Sigmoid colon (tissue), 7 donors: ENCODE data around the gene WDR81. TPM values are rescaled to one million over a fixed set of nuclear protein-coding genes. Genes with fewer than 3 reads are reported as not detected.
A peak's percentile ranks its signal among the peaks of the same experiment; 100 is the strongest.

Experiments
- DNase-seq: peaks from one replicate; pipeline ENCODE4 v3.0.0-alpha.2; 2019
- H3K27ac ChIP-seq, 4 donors: fragments of 200-600 bp; sonication (generic); one replicate each; pipeline ENCODE4 v1.5.1; 2016 to 2019; ENCODE audit warnings: mild to moderate bottlenecking in 1 of 4
- H3K27me3 ChIP-seq, 3 donors: fragments of 200-600 bp; sonication (generic); one replicate each; pipeline ENCODE4 v1.5.1; 2019; ENCODE audit warnings: mild to moderate bottlenecking in 1 of 3
- H3K36me3 ChIP-seq, 4 donors: fragments of 200-600 bp; sonication (generic); one replicate each; pipeline ENCODE4 v1.5.1; 2016 to 2019
- H3K4me1 ChIP-seq, 4 donors: fragments of 200-600 bp; sonication (generic); one replicate each; pipeline ENCODE4 v1.5.1; 2017 to 2019
- H3K4me3 ChIP-seq, 4 donors: fragments of 200-600 bp; sonication (generic); one replicate each; pipeline ENCODE4 v1.5.1; 2017 to 2019; ENCODE audit warnings: mild to moderate bottlenecking in 2 of 4, moderate library complexity in 1 of 4
- H3K9me3 ChIP-seq, 4 donors: fragments of 200-600 bp in 3 of 4; sonication (generic) in 3 of 4; one replicate each; pipeline versions ENCODE4 v1.5.1 to v1.6.1; 2013 to 2019
- CTCF ChIP-seq, 4 experiments: fragments of 450-650 bp in 3 of 4; fragments of 200-600 bp in 1 of 4; IDR thresholded peaks; one replicate each; pipeline ENCODE4 v1.5.1; 2016 to 2019; ENCODE audit warnings: antibody characterized with exemption in 4 of 4, mild to moderate bottlenecking in 3 of 4, moderate library complexity in 2 of 4
- EP300 ChIP-seq, 4 donors: sonication (generic); formaldehyde crosslinking; IDR thresholded peaks; one replicate each; pipeline ENCODE4 v1.6.1; 2017; ENCODE audit warnings: antibody characterized with exemption in 4 of 4
- POLR2A ChIP-seq, 2 donors: fragments of 450-650 bp; IDR thresholded peaks; one replicate each; pipeline ENCODE4 v1.6.1; 2016; ENCODE audit warnings: antibody characterized with exemption in 2 of 2, mild to moderate bottlenecking in 2 of 2, moderate library complexity in 2 of 2
- POLR2AphosphoS5 ChIP-seq, 4 donors: sonication (generic); formaldehyde crosslinking; IDR thresholded peaks; one replicate each; pipeline ENCODE4 v1.6.1; 2017; ENCODE audit warnings: antibody characterized with exemption in 4 of 4
- WGBS, 2 donors: extraction: QIAGEN DNeasy Blood & Tissue Kit; methylation state at CpG; one replicate each; pipeline ENCODE4 v1.1.7; 2013; 5-methylcytosine and 5-hydroxymethylcytosine counted together
- intact Hi-C: fragments of 100-400 bp; cut with DNase I; formaldehyde crosslinking; loops from one replicate; pipeline ENCODE4 v1.15.1; 2023
- polyA plus RNA-seq, 3 donors: library from polyadenylated mRNA; stranded (reverse); fragments of 200-250 nt; gene quantifications; one replicate each; pipeline ENCODE4 v1.2.3, GENCODE V29; 2013
- total RNA-seq, 4 donors: library from RNA; depleted of rRNA; stranded (reverse); fragments of >200 nt; gene quantifications; one replicate each; pipeline ENCODE4 v1.1.0, GENCODE V29; 2016
- donor health status: healthy with polysubstance abuse.
- donor health status: Bipolar disorder and iron deficiency.
- donor health status: healthy.

WDR81 gene
- total and polyA plus RNA-seq, 7 donors: 6.6 to 49.3 (median 26.7) TPM

- 61 to 69% methylated on average over 7 of the region's 7 CpGs for WGBS, 2 donors
- no peak for DNase-seq
- TF ChIP-seq EP300 (IDR thresholded peaks at IDR 0.05) (no peak), POLR2AphosphoS5 (IDR thresholded peaks at IDR 0.05) (peak in 1 of 4 donors; percentile 1)
- Histone ChIP-seq H3K9me3 (no peaks in the 10 kb centered on the region), H3K36me3 (peaks cover 0 to 28% (median 7%) of the 10 kb centered on the region in 4 donors), H3K27me3 (no peaks in the 10 kb centered on the region), H3K4me3 (no peak overlapping the region), H3K4me1 (peaks cover 0 to 29% (median 14%) of the 10 kb centered on the region in 4 donors), H3K27ac (peak overlapping the region; percentile 34 to 53 (median 36))
- intact Hi-C loops: no loop called here
These were observed 49.2 kb downstream of the WDR81 start for GRCh38 chr17:1773696-1774181.

- WGBS, 2 donors: 92% methylated on average over 21 of the region's 21 CpGs
- no peak for DNase-seq
- Histone ChIP-seq H3K4me1 (peaks cover 0 to 35% (median 21%) of the 10 kb centered on the region in 4 donors), H3K4me3 (no peak overlapping the region), H3K27ac (peak overlapping the region in 3 of 4 donors; percentile 4 to 37 (median 35)), H3K9me3 (no peaks in the 10 kb centered on the region), H3K27me3 (no peaks in the 10 kb centered on the region), H3K36me3 (peaks cover 0 to 28% (median 7%) of the 10 kb centered on the region in 4 donors)
- TF ChIP-seq EP300 (IDR thresholded peaks at IDR 0.05): no peak
- TF ChIP-seq POLR2AphosphoS5 (IDR thresholded peaks at IDR 0.05): no peak
- TF ChIP-seq POLR2A (IDR thresholded peaks at IDR 0.05): no peak
- TF ChIP-seq CTCF (IDR thresholded peaks at IDR 0.05): no peak
- intact Hi-C loops: no loop called here
These were observed 50.1 kb downstream of the WDR81 start for GRCh38 chr17:1774390-1775176.

GRCh38 chr17:1776328-1776727, 51.8 kb downstream of the WDR81 start:
- Histone ChIP-seq H3K27me3 (no peaks in the 10 kb centered on the region), H3K27ac (no peak overlapping the region), H3K4me3 (no peak overlapping the region), H3K36me3 (peaks cover 0 to 31% (median 9%) of the 10 kb centered on the region in 4 donors), H3K4me1 (peaks cover 0 to 46% (median 33%) of the 10 kb centered on the region in 4 donors), H3K9me3 (no peaks in the 10 kb centered on the region)
- intact Hi-C loops: no loop called here
- no peak for DNase-seq
- TF ChIP-seq POLR2A (IDR thresholded peaks at IDR 0.05): no peak
- TF ChIP-seq EP300 (IDR thresholded peaks at IDR 0.05): no peak
- no peak for TF ChIP-seq POLR2AphosphoS5 (IDR thresholded peaks at IDR 0.05)
- TF ChIP-seq CTCF (IDR thresholded peaks at IDR 0.05): no peak
- WGBS, 2 donors: 94 to 95% methylated on average over 10 of the region's 10 CpGs

GRCh38 chr17:1776857-1777256, 52.4 kb downstream of the WDR81 start:
- DNase-seq: no peak
- Histone ChIP-seq H3K9me3 (no peaks in the 10 kb centered on the region), H3K36me3 (peaks cover 0 to 34% (median 9%) of the 10 kb centered on the region in 4 donors), H3K27ac (no peak overlapping the region), H3K27me3 (no peaks in the 10 kb centered on the region), H3K4me3 (no peak overlapping the region), H3K4me1 (peaks cover 0 to 51% (median 37%) of the 10 kb centered on the region in 4 donors)
- intact Hi-C loops: no loop called here
- 95 to 96% methylated on average over 7 of the region's 7 CpGs for WGBS, 2 donors
- no peak for TF ChIP-seq POLR2A (IDR thresholded peaks at IDR 0.05)
- no peak for TF ChIP-seq CTCF (IDR thresholded peaks at IDR 0.05)
- TF ChIP-seq POLR2AphosphoS5 (IDR thresholded peaks at IDR 0.05): no peak
- TF ChIP-seq EP300 (IDR thresholded peaks at IDR 0.05): no peak

GRCh38 chr17:1779571-1780131, 55.1 kb downstream of the WDR81 start:
- peak overlapping the region; percentile 87 to 94 (median 91) for H3K27ac ChIP-seq
- peaks cover 0 to 34% (median 9%) of the 10 kb centered on the region in 4 donors for H3K36me3 ChIP-seq
- peak overlapping the region in 1 of 4 donors; percentile 13 for H3K4me3 ChIP-seq
- peak; percentile 93 for DNase-seq
- TF ChIP-seq POLR2AphosphoS5 (IDR thresholded peaks at IDR 0.05): peak in 2 of 4 donors; percentile 23 to 43
- TF ChIP-seq POLR2A (IDR thresholded peaks at IDR 0.05): no peak
- no peaks in the 10 kb centered on the region for H3K27me3 ChIP-seq
- WGBS, 2 donors: 21 to 41% methylated on average over 8 of the region's 8 CpGs
- H3K9me3 ChIP-seq: no peaks in the 10 kb centered on the region
- peaks cover 0 to 63% (median 58%) of the 10 kb centered on the region in 4 donors for H3K4me1 ChIP-seq
- intact Hi-C loops: loop anchor here (5.0 to 10.0 kb wide), 2 partner anchors 48 to 205 kb away; partner anchors contain the start of gene SMYD4
